ENCODE data around the gene CHRM1. TPM values are rescaled to one million over a fixed set of nuclear protein-coding genes. Genes with fewer than 3 reads are reported as not detected.

The CHRM1 gene
- total and polyA plus RNA-seq, 8 donors: 0.34 to 2.3 (median 0.57) TPM

GRCh38 chr11:62895501-62895900 is 25.7 kb downstream of the CHRM1 start:
- Histone ChIP-seq H3K27ac (peak overlapping the region in 1 of 2 donors; percentile 58), H3K27me3 (no peaks in the 10 kb centered on the region), H3K4me1 (peaks cover 0 to 14% of the 10 kb centered on the region in 2 donors), H3K36me3 (no peaks in the 10 kb centered on the region), H3K4me3 (no peak overlapping the region), H3K9me3 (no peaks in the 10 kb centered on the region)
- TF ChIP-seq CTCF (IDR thresholded peaks at IDR 0.05): no peak
- intact Hi-C loops (cut with DNase I): no loop called here
- ATAC-seq: no peak
- DNase-seq: no peak

DNA sequence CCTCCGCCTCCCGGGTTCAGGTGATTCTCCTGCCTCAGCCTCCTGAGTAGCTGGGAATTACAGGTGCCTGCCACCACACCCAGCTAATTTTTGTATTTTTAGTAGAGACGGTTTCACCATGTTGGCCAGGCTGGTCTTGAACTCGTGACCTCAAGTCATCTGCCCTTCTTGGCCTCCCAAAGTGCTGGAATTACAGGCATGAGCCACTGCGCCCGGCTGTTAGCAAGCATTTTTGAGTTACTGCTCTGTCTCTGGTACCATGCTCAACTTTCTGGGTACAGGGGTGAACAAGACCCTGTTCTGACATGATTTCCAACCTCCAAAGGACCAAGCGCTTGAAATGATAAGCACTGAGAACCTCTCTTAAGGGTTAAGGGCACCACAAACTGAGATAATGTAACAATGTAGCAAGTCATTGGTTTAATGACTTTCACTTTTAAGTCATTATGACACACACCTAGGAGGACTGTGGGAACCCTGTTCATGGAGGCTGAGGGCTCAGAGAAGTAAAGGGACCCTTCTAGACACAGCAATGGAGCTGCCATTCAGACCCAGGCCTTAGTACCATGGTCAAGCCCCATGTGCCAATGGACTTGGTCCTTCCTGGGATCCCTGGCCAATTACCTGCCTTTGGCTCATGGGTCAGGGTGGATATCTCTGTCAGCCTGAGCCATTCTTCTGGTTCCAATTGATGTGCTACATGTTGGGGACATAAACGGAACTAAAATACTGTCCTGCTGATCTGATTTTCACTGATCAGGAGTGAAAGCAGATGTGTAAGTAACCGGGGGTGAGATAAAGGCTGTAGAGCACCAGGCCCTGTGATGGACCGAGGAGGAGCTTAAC is 28.9 kb downstream of the CHRM1 start:
- no peaks in the 10 kb centered on the region for H3K27me3 ChIP-seq
- no peaks in the 10 kb centered on the region for H3K9me3 ChIP-seq
- DNase-seq (no peak), ATAC-seq (no peak)
- H3K4me1 ChIP-seq: peaks cover 8 to 42% of the 10 kb centered on the region in 2 donors
- peaks cover 4 to 27% of the 10 kb centered on the region in 2 donors for H3K36me3 ChIP-seq
- intact Hi-C loops (cut with DNase I): no loop called here
- no peak for TF ChIP-seq CTCF (IDR thresholded peaks at IDR 0.05)
- H3K4me3 ChIP-seq: no peak overlapping the region
- peak overlapping the region in 1 of 2 donors; percentile 20 for H3K27ac ChIP-seq

DNA sequence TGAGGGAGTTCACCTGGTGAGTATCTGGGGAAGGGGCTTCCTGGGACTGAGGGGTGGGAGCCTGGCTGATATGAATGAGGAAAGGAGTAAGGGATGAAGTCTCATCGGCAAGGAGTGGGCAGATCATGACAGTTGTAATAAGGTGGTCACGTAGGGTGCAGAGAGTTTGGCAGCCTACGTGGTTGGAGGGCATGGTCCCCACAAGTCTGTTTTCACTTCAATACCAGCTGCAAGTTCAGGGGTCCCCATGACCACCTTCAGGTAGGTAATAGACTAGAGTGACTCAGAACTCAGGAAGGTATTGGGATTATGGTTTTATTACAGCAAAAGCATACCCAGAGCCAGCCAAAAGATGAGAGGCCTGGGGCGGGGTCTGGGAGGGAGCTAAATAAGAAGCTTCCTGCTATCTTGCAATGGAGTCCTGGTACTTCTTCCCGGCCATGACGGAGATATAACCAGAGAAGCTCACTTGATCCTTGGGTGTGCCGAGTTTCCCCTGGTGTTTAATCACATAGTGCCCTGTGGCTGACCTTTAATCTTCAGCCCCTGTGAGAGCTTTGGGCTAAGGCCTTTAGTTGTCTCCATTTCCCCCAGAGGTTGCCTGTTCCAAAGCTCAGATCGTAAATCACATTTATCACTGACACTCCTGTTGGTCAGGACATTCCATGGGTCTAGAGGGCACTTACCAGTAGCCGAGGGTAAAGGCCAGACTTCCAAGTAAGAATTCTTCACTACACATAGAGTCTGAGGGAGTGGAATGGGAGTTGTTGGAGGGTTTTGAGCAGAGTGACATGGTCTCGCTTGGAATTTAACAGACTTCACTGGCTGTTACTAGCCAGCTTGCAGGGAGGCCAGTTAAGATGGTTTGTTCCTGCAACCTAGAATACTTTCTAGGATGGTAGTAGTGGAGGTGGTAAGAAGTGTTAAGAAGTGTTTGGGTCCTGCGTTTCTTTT is 31.4 kb downstream of the CHRM1 start:
- Histone ChIP-seq H3K27ac (peak overlapping the region in 1 of 2 donors; percentile 14), H3K4me1 (peaks cover 17 to 60% of the 10 kb centered on the region in 2 donors), H3K27me3 (no peaks in the 10 kb centered on the region), H3K4me3 (no peak overlapping the region), H3K9me3 (no peaks in the 10 kb centered on the region), H3K36me3 (peaks cover 4 to 52% of the 10 kb centered on the region in 2 donors)
- intact Hi-C loops (cut with DNase I): no loop called here
- ATAC-seq (peak; percentile 44), DNase-seq (no peak)
- TF ChIP-seq CTCF (IDR thresholded peaks at IDR 0.05): no peak

DNA sequence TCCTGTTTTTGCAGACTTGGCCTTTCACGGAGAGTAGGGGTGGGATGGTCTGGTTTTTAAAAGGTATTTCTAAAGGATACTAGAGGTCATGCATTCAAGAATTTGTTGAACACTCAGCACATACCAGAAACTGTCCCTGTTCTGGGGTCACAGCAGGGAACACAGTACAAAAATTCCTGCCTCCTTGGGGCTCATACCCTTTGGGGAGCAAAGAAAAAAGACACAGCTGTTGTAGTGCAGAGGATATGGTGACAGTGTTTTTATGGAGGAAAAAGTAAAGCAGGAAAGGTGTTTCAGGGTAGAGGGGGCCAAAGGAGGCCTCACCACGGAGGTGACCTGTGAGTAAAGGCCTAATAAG is 32.1 kb downstream of the CHRM1 start:
- intact Hi-C loops (cut with DNase I): no loop called here
- H3K4me1 ChIP-seq: peaks cover 19 to 66% of the 10 kb centered on the region in 2 donors

More for the DNA sequence above, 32.1 kb downstream of the CHRM1 start:
- no peak for ATAC-seq
- TF ChIP-seq CTCF (IDR thresholded peaks at IDR 0.05): no peak
- peak overlapping the region in 1 of 2 donors; percentile 14 for H3K27ac ChIP-seq
- H3K27me3 ChIP-seq: no peaks in the 10 kb centered on the region
- H3K36me3 ChIP-seq: peaks cover 4 to 59% of the 10 kb centered on the region in 2 donors
- no peaks in the 10 kb centered on the region for H3K9me3 ChIP-seq
- no peak for DNase-seq
- no peak overlapping the region for H3K4me3 ChIP-seq
